Measurements from ENCODE around the gene CSNK2A1. TPM values are rescaled to one million over a fixed set of nuclear protein-coding genes. Genes with fewer than 3 reads are reported as not detected.

Gene CSNK2A1
- total and polyA plus RNA-seq, 11 donors: 30.3 to 136 (median 119) TPM

DNA sequence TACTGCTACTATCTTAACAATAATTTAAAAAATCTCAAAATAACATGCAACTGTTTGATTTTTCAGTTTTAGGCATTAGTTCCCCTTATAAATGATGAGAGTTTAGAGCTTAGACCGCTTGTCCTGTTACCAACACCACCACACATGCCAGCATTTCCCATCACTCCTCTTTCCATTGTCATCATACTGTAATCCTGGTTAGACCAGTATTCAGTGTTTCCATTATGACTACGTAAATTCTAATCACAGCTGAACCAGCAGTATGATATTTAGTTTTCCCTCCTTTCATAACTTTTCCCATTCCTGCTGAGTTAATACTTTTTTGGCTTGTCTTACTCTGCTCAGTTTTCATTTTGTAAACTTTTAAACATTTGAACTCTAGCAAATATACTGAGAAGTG, 69.0 kb downstream of the CSNK2A1 start:
- DNase-seq (no peak), ATAC-seq (no peak)
- H3K4me1 ChIP-seq: peaks cover 0 to 11% (median 0%) of the 10 kb centered on the region in 12 donors
- no peak overlapping the region for H3K4me3 ChIP-seq
- H3K36me3 ChIP-seq: peaks cover 0 to 23% (median 9%) of the 10 kb centered on the region in 9 donors
- peaks cover 0 to 9% (median 0%) of the 10 kb centered on the region in 12 donors for H3K9me3 ChIP-seq
- H3K27ac ChIP-seq: no peak overlapping the region
- H3K27me3 ChIP-seq: no peaks in the 10 kb centered on the region
- intact Hi-C loops (cut with DNase I): loop anchor here in 1 of 10 donors (10.0 kb wide), 1 partner anchor 70 kb away; the partner anchor contains the start of gene RBCK1
- WGBS, 4 donors: 84 to 95% (median 91%) methylated on average over 2 of the region's 2 CpGs
- no peak for TF ChIP-seq POLR2A (IDR thresholded peaks at IDR 0.05)
- TF ChIP-seq, protein P1, sequence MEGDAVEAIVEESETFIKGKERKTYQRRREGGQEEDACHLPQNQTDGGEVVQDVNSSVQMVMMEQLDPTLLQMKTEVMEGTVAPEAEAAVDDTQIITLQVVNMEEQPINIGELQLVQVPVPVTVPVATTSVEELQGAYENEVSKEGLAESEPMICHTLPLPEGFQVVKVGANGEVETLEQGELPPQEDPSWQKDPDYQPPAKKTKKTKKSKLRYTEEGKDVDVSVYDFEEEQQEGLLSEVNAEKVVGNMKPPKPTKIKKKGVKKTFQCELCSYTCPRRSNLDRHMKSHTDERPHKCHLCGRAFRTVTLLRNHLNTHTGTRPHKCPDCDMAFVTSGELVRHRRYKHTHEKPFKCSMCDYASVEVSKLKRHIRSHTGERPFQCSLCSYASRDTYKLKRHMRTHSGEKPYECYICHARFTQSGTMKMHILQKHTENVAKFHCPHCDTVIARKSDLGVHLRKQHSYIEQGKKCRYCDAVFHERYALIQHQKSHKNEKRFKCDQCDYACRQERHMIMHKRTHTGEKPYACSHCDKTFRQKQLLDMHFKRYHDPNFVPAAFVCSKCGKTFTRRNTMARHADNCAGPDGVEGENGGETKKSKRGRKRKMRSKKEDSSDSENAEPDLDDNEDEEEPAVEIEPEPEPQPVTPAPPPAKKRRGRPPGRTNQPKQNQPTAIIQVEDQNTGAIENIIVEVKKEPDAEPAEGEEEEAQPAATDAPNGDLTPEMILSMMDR (IDR thresholded peaks at IDR 0.05): no peak

DNA sequence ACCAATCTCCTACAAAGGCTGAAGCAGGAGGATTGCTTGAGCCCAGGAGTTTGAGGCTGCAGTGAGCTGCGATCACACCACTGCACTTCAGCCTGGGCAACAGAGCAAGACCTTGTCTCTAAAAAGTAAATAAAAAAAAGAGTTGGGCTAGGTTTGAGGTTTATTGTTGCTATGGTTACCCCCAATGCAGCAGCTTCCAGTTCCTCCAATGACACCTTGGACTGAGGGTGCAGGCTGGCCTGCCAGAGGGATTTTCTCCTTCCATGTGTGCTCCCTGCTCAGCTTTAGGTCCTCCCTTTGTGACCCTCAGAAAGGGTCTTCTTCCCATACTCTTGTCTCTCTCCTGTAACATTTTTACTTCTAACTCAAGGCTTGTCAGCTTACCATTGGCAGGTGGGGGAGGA, 70.7 kb downstream of the CSNK2A1 start:
- intact Hi-C loops (cut with DNase I): loop anchor here in 1 of 10 donors (10.0 kb wide), 1 partner anchor 68 kb away; the partner anchor contains the start of gene RBCK1
- ATAC-seq (no peak), DNase-seq (no peak)
- TF ChIP-seq, protein P1 (IDR thresholded peaks at IDR 0.05): no peak
- no peak for TF ChIP-seq POLR2A (IDR thresholded peaks at IDR 0.05)
- Histone ChIP-seq H3K4me1 (peaks cover 0 to under 1% (median 0%) of the 10 kb centered on the region in 12 donors), H3K36me3 (peaks cover 0 to 13% (median 3%) of the 10 kb centered on the region in 9 donors), H3K27me3 (no peaks in the 10 kb centered on the region), H3K4me3 (no peak overlapping the region), H3K9me3 (peaks cover 0 to 9% (median 0%) of the 10 kb centered on the region in 12 donors), H3K27ac (no peak overlapping the region)
- WGBS, 4 donors: 94 to 100% (median 96%) methylated on average over 1 of the region's 1 CpG

DNA sequence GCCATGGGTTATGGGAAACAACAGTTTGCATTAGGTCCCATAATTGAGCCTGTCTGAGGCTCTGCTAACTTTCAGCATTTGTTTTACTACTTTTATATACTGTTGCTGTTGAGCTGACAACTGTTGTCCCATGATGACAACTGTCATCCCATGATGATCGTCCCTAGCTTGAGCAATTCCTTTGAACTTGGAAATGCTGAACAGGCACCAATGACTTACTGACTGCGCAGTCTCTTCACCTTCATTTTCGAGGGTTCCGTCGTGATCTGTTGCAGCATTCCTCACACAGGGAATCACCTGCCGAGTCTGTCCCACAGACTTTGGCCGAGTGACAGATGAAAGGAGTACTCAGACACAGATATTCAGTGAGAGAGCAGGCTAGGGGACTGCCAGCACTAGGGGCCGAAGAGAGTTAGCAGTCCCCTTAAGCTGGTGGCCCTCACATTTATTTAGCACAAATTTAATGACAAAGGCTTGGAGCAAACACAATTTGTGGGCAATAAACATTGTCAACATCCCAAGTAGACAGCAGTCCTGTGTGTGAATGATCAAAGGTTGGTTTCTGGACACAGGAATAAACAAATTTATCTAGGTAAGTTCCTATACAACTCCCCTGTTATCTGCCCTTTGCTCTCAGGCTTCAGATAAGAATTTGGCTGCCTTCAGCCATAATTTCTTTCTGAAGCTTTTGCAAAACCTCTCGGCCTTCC, 71.3 kb downstream of the CSNK2A1 start:
- Histone ChIP-seq H3K27ac (no peak overlapping the region), H3K4me1 (no peaks in the 10 kb centered on the region), H3K4me3 (no peak overlapping the region), H3K27me3 (no peaks in the 10 kb centered on the region), H3K36me3 (peaks cover 0 to 10% (median 0%) of the 10 kb centered on the region in 9 donors), H3K9me3 (peaks cover 0 to 9% (median 0%) of the 10 kb centered on the region in 12 donors)
- ATAC-seq (no peak), DNase-seq (no peak)
- no peak for TF ChIP-seq POLR2A (IDR thresholded peaks at IDR 0.05)
- intact Hi-C loops (cut with DNase I): loop anchor here in 1 of 10 donors (10.0 kb wide), 1 partner anchor 67 kb away; the partner anchor contains the start of gene RBCK1
- WGBS, 4 donors: 87 to 97% (median 94%) methylated on average over 9 of the region's 9 CpGs

DNA sequence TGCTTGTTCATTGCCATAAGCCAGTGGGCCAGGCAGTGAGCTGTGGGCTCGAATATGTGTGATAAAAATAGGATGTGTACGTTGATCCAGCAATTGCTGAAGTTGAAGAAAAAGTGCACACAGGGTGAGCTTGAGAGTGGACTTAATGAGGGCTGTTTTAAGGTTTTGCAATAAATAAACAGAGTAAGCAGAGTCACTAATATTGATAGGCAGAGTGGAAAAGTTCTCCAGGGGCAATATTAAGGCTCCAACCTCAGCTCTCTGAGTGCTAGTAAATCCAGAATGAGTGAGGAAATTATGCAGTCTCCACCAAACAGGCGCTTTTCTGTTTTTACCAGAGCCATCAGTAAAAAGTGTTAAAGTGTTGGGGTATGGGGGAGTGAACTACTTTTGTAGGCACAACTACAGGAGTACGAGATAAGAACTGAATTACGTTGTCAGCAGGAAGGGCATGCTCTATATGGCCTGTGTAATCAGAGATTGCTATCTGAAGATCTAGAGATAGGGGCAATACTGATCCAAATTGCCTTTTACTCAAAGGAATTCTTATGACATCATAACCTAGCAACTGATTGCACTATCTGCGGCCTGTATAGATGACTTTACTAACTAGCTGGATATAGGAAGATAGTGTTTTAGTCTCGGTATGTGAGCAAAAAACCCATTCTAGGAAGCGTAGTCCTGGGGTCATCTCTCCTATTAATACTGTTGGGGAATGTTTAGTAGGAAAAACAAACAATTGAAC, 73.7 kb downstream of the CSNK2A1 start:
- intact Hi-C loops (cut with DNase I): loop anchor here in 1 of 10 donors (10.0 kb wide), 1 partner anchor 65 kb away; the partner anchor contains the start of gene RBCK1

More for the DNA sequence above, 73.7 kb downstream of the CSNK2A1 start:
- no peak for ATAC-seq
- Histone ChIP-seq H3K9me3 (peaks cover 0 to 9% (median 0%) of the 10 kb centered on the region in 12 donors), H3K36me3 (peaks cover 0 to 3% (median 0%) of the 10 kb centered on the region in 9 donors), H3K4me1 (no peaks in the 10 kb centered on the region), H3K27ac (no peak overlapping the region), H3K27me3 (no peaks in the 10 kb centered on the region), H3K4me3 (no peak overlapping the region)
- TF ChIP-seq POLR2A (IDR thresholded peaks at IDR 0.05): no peak
- TF ChIP-seq, protein P1 (IDR thresholded peaks at IDR 0.05): no peak
- DNase-seq: no peak
- 72 to 80% (median 80%) methylated on average over 8 of the region's 8 CpGs for WGBS, 4 donors
